Sigmoid colon (tissue), 7 donors: ENCODE measurements around the gene GRID2. TPM values are rescaled to one million over a fixed set of nuclear protein-coding genes. Genes with fewer than 3 reads are reported as not detected.

Experiments used
- DNase-seq: peaks from one replicate; pipeline ENCODE4 v3.0.0-alpha.2; 2019
- H3K27ac ChIP-seq, 4 donors: fragments of 200-600 bp; sonication (generic); one replicate each; pipeline ENCODE4 v1.5.1; 2016 to 2019; ENCODE audit warnings: mild to moderate bottlenecking in 1 of 4
- H3K27me3 ChIP-seq, 3 donors: fragments of 200-600 bp; sonication (generic); one replicate each; pipeline ENCODE4 v1.5.1; 2019; ENCODE audit warnings: mild to moderate bottlenecking in 1 of 3
- H3K36me3 ChIP-seq, 4 donors: fragments of 200-600 bp; sonication (generic); one replicate each; pipeline ENCODE4 v1.5.1; 2016 to 2019
- H3K4me1 ChIP-seq, 4 donors: fragments of 200-600 bp; sonication (generic); one replicate each; pipeline ENCODE4 v1.5.1; 2017 to 2019
- H3K4me3 ChIP-seq, 4 donors: fragments of 200-600 bp; sonication (generic); one replicate each; pipeline ENCODE4 v1.5.1; 2017 to 2019; ENCODE audit warnings: mild to moderate bottlenecking in 2 of 4, moderate library complexity in 1 of 4
- H3K9me3 ChIP-seq, 4 donors: fragments of 200-600 bp in 3 of 4; sonication (generic) in 3 of 4; one replicate each; pipeline versions ENCODE4 v1.5.1 to v1.6.1; 2013 to 2019
- EP300 ChIP-seq, 4 donors: sonication (generic); formaldehyde crosslinking; IDR thresholded peaks; one replicate each; pipeline ENCODE4 v1.6.1; 2017; ENCODE audit warnings: antibody characterized with exemption in 4 of 4
- POLR2A ChIP-seq, 2 donors: fragments of 450-650 bp; IDR thresholded peaks; one replicate each; pipeline ENCODE4 v1.6.1; 2016; ENCODE audit warnings: antibody characterized with exemption in 2 of 2, mild to moderate bottlenecking in 2 of 2, moderate library complexity in 2 of 2
- POLR2AphosphoS5 ChIP-seq, 4 donors: sonication (generic); formaldehyde crosslinking; IDR thresholded peaks; one replicate each; pipeline ENCODE4 v1.6.1; 2017; ENCODE audit warnings: antibody characterized with exemption in 4 of 4
- WGBS, 2 donors: extraction: QIAGEN DNeasy Blood & Tissue Kit; methylation state at CpG; one replicate each; pipeline ENCODE4 v1.1.7; 2013; 5-methylcytosine and 5-hydroxymethylcytosine counted together
- intact Hi-C: fragments of 100-400 bp; cut with DNase I; formaldehyde crosslinking; loops from one replicate; pipeline ENCODE4 v1.15.1; 2023
- polyA plus RNA-seq, 3 donors: library from polyadenylated mRNA; stranded (reverse); fragments of 200-250 nt; gene quantifications; one replicate each; pipeline ENCODE4 v1.2.3, GENCODE V29; 2013
- total RNA-seq, 4 donors: library from RNA; depleted of rRNA; stranded (reverse); fragments of >200 nt; gene quantifications; one replicate each; pipeline ENCODE4 v1.1.0, GENCODE V29; 2016
- TF ChIP-seq, protein P1 (sequence below), 4 experiments: fragments of 450-650 bp in 3 of 4; fragments of 200-600 bp in 1 of 4; IDR thresholded peaks; one replicate each; pipeline ENCODE4 v1.5.1; 2016 to 2019; ENCODE audit warnings: antibody characterized with exemption in 4 of 4, mild to moderate bottlenecking in 3 of 4, moderate library complexity in 2 of 4
- donor health status: healthy with polysubstance abuse.
- donor health status: Bipolar disorder and iron deficiency.
- donor health status: healthy.

Gene GRID2
- total and polyA plus RNA-seq, 7 donors: 0.04 to 1.9 (median 0.28) TPM; not detected in 2

DNA sequence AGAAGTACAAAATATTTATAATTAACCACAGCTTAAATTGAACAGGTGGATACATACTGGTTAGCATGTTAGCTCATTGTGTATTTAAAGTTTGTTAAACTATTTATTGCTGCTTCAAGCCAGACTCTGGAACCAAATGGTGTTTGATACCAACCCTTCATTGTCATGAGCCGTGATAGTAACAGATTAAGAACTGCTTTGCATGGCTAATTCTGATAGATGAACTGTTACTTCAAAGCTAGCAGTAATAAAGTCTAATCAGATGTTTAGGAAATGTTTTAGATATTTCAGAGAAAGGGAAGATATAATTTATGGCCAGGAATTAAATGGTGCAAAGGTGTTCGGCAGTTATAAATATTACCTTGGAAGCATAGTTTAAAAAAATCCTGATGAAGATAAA, 848.7 kb downstream of the GRID2 start:
- Histone ChIP-seq H3K36me3 (no peaks in the 10 kb centered on the region), H3K9me3 (no peaks in the 10 kb centered on the region), H3K4me3 (no peak overlapping the region), H3K27me3 (no peaks in the 10 kb centered on the region), H3K27ac (no peak overlapping the region), H3K4me1 (no peaks in the 10 kb centered on the region)
- no peak for DNase-seq
- TF ChIP-seq, protein P1, sequence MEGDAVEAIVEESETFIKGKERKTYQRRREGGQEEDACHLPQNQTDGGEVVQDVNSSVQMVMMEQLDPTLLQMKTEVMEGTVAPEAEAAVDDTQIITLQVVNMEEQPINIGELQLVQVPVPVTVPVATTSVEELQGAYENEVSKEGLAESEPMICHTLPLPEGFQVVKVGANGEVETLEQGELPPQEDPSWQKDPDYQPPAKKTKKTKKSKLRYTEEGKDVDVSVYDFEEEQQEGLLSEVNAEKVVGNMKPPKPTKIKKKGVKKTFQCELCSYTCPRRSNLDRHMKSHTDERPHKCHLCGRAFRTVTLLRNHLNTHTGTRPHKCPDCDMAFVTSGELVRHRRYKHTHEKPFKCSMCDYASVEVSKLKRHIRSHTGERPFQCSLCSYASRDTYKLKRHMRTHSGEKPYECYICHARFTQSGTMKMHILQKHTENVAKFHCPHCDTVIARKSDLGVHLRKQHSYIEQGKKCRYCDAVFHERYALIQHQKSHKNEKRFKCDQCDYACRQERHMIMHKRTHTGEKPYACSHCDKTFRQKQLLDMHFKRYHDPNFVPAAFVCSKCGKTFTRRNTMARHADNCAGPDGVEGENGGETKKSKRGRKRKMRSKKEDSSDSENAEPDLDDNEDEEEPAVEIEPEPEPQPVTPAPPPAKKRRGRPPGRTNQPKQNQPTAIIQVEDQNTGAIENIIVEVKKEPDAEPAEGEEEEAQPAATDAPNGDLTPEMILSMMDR (IDR thresholded peaks at IDR 0.05): no peak
- no peak for TF ChIP-seq POLR2A (IDR thresholded peaks at IDR 0.05)
- TF ChIP-seq EP300 (IDR thresholded peaks at IDR 0.05): no peak
- no peak for TF ChIP-seq POLR2AphosphoS5 (IDR thresholded peaks at IDR 0.05)
- intact Hi-C loops: no loop called here
- 68 to 82% methylated on average over 2 of the region's 2 CpGs for WGBS, 2 donors

DNA sequence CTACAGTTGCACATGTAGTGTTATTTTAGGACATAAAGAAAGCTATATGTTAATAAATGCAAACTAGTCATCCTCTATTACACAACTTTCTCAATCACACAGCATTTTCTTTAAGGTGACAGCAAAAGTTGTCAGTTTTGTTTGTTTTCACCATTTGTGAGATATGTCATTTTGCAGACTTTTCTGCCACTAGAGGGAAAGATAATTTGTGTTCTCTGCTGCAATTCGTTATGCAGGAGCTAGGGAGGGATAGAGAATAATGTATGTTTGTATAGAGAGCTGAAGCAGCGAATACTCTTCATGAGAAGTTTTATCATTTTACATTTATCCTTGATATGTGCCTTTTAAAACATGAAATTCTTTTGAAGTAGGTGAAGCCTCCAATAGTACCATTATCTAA, 854.2 kb downstream of the GRID2 start:
- 26 to 64% methylated on average over 2 of the region's 2 CpGs for WGBS, 2 donors
- no peak for TF ChIP-seq EP300 (IDR thresholded peaks at IDR 0.05)
- TF ChIP-seq POLR2AphosphoS5 (IDR thresholded peaks at IDR 0.05): no peak
- TF ChIP-seq, protein P1 (IDR thresholded peaks at IDR 0.05): no peak
- no peak for TF ChIP-seq POLR2A (IDR thresholded peaks at IDR 0.05)
- no peak for DNase-seq

DNA sequence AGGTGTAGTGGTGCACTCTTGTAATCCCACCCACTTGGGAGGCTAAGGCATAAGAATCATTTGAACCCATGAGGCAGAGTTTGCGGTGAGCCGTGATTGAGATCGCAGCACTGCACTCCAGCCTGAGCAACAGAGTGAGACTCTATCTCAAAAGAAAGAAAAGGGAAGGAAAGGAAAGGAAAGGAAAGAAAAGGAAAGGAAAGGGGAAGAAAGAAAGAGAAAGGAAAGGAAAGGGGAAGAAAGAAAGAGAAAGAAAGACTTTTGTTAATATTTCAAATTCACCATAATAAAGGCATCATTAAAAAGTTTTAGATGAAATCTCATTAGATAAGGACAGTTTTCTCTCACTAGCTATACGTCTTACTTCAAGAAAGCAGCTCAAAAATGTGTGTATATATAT, 864.3 kb downstream of the GRID2 start:
- Histone ChIP-seq H3K9me3 (no peaks in the 10 kb centered on the region), H3K4me1 (no peaks in the 10 kb centered on the region), H3K4me3 (no peak overlapping the region), H3K27ac (no peak overlapping the region), H3K36me3 (no peaks in the 10 kb centered on the region), H3K27me3 (no peaks in the 10 kb centered on the region)
- DNase-seq: no peak
- intact Hi-C loops: no loop called here
- 94 to 95% methylated on average over 4 of the region's 4 CpGs for WGBS, 2 donors
- TF ChIP-seq, protein P1 (IDR thresholded peaks at IDR 0.05): no peak
- TF ChIP-seq POLR2AphosphoS5 (IDR thresholded peaks at IDR 0.05) (no peak), POLR2A (IDR thresholded peaks at IDR 0.05) (no peak), EP300 (IDR thresholded peaks at IDR 0.05) (no peak)

More for the DNA sequence above, 854.2 kb downstream of the GRID2 start:
- intact Hi-C loops: no loop called here
- H3K4me1 ChIP-seq: no peaks in the 10 kb centered on the region
- no peaks in the 10 kb centered on the region for H3K27me3 ChIP-seq
- H3K4me3 ChIP-seq: no peak overlapping the region
- no peak overlapping the region for H3K27ac ChIP-seq
- H3K36me3 ChIP-seq: no peaks in the 10 kb centered on the region
- H3K9me3 ChIP-seq: no peaks in the 10 kb centered on the region

DNA sequence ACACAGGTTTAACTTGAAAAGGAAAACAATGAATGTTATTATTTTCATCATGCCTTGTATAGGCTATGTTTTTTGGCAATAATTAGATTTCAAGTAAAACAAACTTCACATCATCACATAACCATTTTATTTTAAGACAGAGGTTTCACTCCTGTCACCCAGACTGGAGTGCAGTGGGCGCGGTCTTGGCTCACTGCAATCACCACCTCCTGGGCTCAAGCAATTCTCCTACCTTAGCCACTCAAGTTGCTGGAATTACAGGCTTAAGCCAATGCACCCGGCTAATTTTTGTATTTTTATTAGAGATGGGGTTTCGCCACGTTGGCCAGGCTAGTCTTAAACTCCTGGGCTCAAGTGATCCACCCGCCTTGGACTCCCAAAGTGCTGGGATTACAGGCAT, 866.2 kb downstream of the GRID2 start:
- TF ChIP-seq POLR2A (IDR thresholded peaks at IDR 0.05) (no peak), EP300 (IDR thresholded peaks at IDR 0.05) (no peak), POLR2AphosphoS5 (IDR thresholded peaks at IDR 0.05) (no peak)
- TF ChIP-seq, protein P1 (IDR thresholded peaks at IDR 0.05): no peak
- no peaks in the 10 kb centered on the region for H3K4me1 ChIP-seq
- no peaks in the 10 kb centered on the region for H3K36me3 ChIP-seq
- intact Hi-C loops: no loop called here
- DNase-seq: no peak
- 89 to 91% methylated on average over 6 of the region's 6 CpGs for WGBS, 2 donors
- no peaks in the 10 kb centered on the region for H3K27me3 ChIP-seq
- no peak overlapping the region for H3K4me3 ChIP-seq
- no peak overlapping the region for H3K27ac ChIP-seq
- H3K9me3 ChIP-seq: no peaks in the 10 kb centered on the region

- intact Hi-C loops: no loop called here
- Histone ChIP-seq H3K27ac (no peak overlapping the region), H3K9me3 (no peaks in the 10 kb centered on the region), H3K4me3 (no peak overlapping the region), H3K27me3 (no peaks in the 10 kb centered on the region), H3K4me1 (no peaks in the 10 kb centered on the region), H3K36me3 (no peaks in the 10 kb centered on the region)
- TF ChIP-seq, protein P1 (IDR thresholded peaks at IDR 0.05): no peak
- TF ChIP-seq POLR2AphosphoS5 (IDR thresholded peaks at IDR 0.05): no peak
- TF ChIP-seq EP300 (IDR thresholded peaks at IDR 0.05): no peak
- no peak for TF ChIP-seq POLR2A (IDR thresholded peaks at IDR 0.05)
- no peak for DNase-seq
- WGBS, 2 donors: 61 to 82% methylated on average over 1 of the region's 1 CpG
Measured at GRCh38 chr4:93174598-93174997, 870.8 kb downstream of the GRID2 start.
